ENCODE measurements around the gene ARTN.

DNA sequence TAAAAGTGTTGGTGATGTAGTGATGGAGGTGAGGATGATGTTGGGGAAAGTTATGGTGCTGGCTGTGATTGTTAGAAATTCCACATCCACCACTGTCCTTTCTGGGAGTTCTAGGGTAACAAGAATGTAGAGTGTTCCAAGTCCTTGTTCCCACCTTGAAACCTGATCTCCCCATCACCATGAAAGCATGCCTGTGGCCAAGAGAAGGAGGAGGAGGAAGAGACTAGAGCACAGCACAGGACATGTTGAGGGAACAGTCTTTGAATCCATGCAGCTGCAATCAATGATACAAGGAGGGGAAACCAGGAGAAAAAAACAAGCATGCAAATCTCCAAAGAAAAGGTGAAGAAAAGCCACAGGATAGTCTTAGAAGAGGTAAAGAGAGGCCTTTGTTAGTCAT, 45.9 kb upstream of the ARTN start:
- TF ChIP-seq, protein P1, sequence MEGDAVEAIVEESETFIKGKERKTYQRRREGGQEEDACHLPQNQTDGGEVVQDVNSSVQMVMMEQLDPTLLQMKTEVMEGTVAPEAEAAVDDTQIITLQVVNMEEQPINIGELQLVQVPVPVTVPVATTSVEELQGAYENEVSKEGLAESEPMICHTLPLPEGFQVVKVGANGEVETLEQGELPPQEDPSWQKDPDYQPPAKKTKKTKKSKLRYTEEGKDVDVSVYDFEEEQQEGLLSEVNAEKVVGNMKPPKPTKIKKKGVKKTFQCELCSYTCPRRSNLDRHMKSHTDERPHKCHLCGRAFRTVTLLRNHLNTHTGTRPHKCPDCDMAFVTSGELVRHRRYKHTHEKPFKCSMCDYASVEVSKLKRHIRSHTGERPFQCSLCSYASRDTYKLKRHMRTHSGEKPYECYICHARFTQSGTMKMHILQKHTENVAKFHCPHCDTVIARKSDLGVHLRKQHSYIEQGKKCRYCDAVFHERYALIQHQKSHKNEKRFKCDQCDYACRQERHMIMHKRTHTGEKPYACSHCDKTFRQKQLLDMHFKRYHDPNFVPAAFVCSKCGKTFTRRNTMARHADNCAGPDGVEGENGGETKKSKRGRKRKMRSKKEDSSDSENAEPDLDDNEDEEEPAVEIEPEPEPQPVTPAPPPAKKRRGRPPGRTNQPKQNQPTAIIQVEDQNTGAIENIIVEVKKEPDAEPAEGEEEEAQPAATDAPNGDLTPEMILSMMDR (IDR thresholded peaks at IDR 0.05; ENCODE audit: low read length) = no peak
- no peak for TF ChIP-seq EZH2 (IDR thresholded peaks at IDR 0.05; ENCODE audit: borderline replicate concordance, low read length)
